Hepatocyte (in vitro differentiated cells): Measurements from ENCODE around the gene BCL2. TPM values are rescaled to one million over a fixed set of nuclear protein-coding genes. Genes with fewer than 3 reads are reported as not detected.

Source experiments
- DNase-seq: peaks from one replicate; pipeline ENCODE4 v3.0.0-alpha.2; 2016; ENCODE audit warnings: low spot score
- H2AFZ ChIP-seq: fragments of 200-600 bp; sonication (generic); 2 replicates; pipeline ENCODE4 v1.6.0; 2016; ENCODE audit warnings: antibody characterized with exemption, mild to moderate bottlenecking
- H3K27ac ChIP-seq: fragments of 200-600 bp; sonication (generic); 2 replicates; pipeline ENCODE4 v1.5.1; 2016; ENCODE audit warnings: mild to moderate bottlenecking
- H3K27me3 ChIP-seq: fragments of 200-600 bp; sonication (generic); 2 replicates; pipeline ENCODE4 v1.6.1; 2016
- H3K36me3 ChIP-seq: fragments of 200-600 bp; sonication (generic); replicated peaks from 2 replicates; pipeline ENCODE4 v1.5.1; 2016; ENCODE audit warnings: low read depth; ENCODE audit not compliant: insufficient read depth
- H3K4me1 ChIP-seq: fragments of 200-600 bp; sonication (generic); 2 replicates; pipeline ENCODE4 v1.5.1; 2016; ENCODE audit warnings: mild to moderate bottlenecking, moderate library complexity; ENCODE audit not compliant: insufficient read depth
- H3K4me2 ChIP-seq: fragments of 200-600 bp; sonication (generic); 2 replicates; pipeline ENCODE4 v1.6.0; 2016
- H3K4me3 ChIP-seq: fragments of 200-600 bp; sonication (generic); 2 replicates; pipeline ENCODE4 v1.5.1; 2016; ENCODE audit warnings: mild to moderate bottlenecking
- H3K79me2 ChIP-seq: fragments of 200-600 bp; sonication (generic); 2 replicates; pipeline ENCODE4 v1.6.0; 2017; ENCODE audit warnings: mild to moderate bottlenecking
- H3K9me2 ChIP-seq: fragments of 200-600 bp; sonication (generic); replicated peaks from 2 replicates; pipeline ENCODE4 v1.6.0; 2017; ENCODE audit warnings: mild to moderate bottlenecking; ENCODE audit not compliant: insufficient read depth
- H3K9me3 ChIP-seq: fragments of 200-600 bp; sonication (generic); 2 replicates; pipeline ENCODE4 v1.5.1; 2016; ENCODE audit warnings: low read depth, mild to moderate bottlenecking
- H4K20me1 ChIP-seq: fragments of 200-600 bp; sonication (generic); 2 replicates; pipeline ENCODE4 v1.6.0; 2016; ENCODE audit warnings: mild to moderate bottlenecking; ENCODE audit not compliant: insufficient read depth, poor library complexity, severe bottlenecking
- EZH2 ChIP-seq: fragments of 200-600 bp; sonication (generic); IDR thresholded peaks from 2 replicates; pipeline ENCODE4 v1.6.1; 2016; ENCODE audit warnings: antibody characterized with exemption, mild to moderate bottlenecking, borderline replicate concordance
- EZH2phosphoT487 ChIP-seq: fragments of 200-600 bp; sonication (generic); IDR thresholded peaks from one replicate; pipeline ENCODE4 v1.6.1; 2018; ENCODE audit warnings: antibody characterized with exemption, mild to moderate bottlenecking, low read depth, moderate library complexity; ENCODE audit not compliant: unreplicated experiment, severe bottlenecking
- WGBS: methylation state at CpG from one replicate; pipeline ENCODE4 v1.1.6; 2016; ENCODE audit warnings: low lambda C conversion rate; ENCODE audit errors: missing lambda C conversion rate; 5-methylcytosine and 5-hydroxymethylcytosine counted together
- polyA plus RNA-seq: library from polyadenylated mRNA; unstranded; fragments of >200 nt; fragmentation: Nextera tagmentation; extraction: Ambion mirVana; gene quantifications from 2 replicates; pipeline ENCODE4 v1.2.1, GENCODE V29; 2016
- total RNA-seq: library from RNA; depleted of rRNA; stranded (reverse); fragments of >200 nt; gene quantifications from 2 replicates; pipeline ENCODE4 v1.2.3, GENCODE V29; 2014
- TF ChIP-seq, protein P1 (sequence below): fragments of 200-600 bp; sonication (generic); IDR thresholded peaks from 2 replicates; pipeline ENCODE4 v1.5.1; 2016; ENCODE audit warnings: antibody characterized with exemption, mild to moderate bottlenecking; ENCODE audit not compliant: poor library complexity

BCL2 gene
- total and polyA plus RNA-seq, 2 experiments from 2014 or later: 1.0 to 11.4 TPM

DNA sequence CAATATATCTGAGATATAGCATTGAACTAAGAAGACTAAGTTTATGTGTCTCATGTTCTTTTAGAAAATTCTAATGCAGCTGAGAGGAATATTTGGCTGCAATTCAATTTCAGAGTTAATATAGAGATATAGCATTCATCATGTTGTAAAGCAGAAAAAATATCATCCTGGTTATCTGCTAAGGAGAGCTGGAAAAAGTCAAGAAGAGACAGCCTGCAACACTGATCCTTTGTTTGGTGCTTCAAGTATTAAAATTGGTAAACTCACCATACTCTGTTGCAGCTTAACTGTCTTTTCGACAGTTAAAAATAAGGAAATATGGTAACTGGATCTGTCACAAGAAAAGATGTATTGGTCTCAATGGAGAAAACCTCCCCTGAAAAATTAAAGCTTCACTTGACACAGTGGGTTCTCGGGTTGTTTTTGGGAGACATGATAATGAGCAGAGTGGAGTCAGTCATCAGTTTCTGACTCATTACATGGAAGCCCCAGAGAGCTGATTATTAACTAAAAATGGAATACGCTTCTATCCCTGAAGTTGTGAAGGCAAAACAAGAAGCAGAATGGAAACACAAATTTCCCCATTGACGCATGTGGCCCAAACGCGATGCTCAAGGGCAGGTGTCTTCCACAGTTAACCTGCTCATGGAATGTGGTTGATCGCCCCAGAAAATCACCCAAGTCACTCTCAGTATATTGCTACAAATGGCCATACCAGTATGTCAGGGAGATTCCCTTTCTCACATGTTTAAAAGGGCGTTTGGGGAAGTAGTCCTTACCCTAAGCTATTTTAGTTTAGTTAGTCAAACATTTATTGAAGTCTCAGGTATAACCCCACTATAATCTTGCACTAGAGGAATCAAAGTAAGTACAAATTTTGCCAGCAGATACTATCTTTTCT lies 8.2 kb downstream of the BCL2 start:
- Histone ChIP-seq H3K36me3 (no peaks in the 10 kb centered on the region), H2AFZ (no peak overlapping the region), H3K79me2 (no peaks in the 10 kb centered on the region), H3K4me2 (no peak overlapping the region), H3K9me2 (no peaks in the 10 kb centered on the region), H3K4me1 (peaks cover 8% of the 10 kb centered on the region), H3K4me3 (no peak overlapping the region), H3K27ac (no peak overlapping the region), H4K20me1 (peaks cover 7% of the 10 kb centered on the region), H3K9me3 (no peaks in the 10 kb centered on the region), H3K27me3 (no peaks in the 10 kb centered on the region)
- DNase-seq: no peak
- 83% methylated on average over 8 of the region's 8 CpGs for WGBS
- TF ChIP-seq, protein P1, sequence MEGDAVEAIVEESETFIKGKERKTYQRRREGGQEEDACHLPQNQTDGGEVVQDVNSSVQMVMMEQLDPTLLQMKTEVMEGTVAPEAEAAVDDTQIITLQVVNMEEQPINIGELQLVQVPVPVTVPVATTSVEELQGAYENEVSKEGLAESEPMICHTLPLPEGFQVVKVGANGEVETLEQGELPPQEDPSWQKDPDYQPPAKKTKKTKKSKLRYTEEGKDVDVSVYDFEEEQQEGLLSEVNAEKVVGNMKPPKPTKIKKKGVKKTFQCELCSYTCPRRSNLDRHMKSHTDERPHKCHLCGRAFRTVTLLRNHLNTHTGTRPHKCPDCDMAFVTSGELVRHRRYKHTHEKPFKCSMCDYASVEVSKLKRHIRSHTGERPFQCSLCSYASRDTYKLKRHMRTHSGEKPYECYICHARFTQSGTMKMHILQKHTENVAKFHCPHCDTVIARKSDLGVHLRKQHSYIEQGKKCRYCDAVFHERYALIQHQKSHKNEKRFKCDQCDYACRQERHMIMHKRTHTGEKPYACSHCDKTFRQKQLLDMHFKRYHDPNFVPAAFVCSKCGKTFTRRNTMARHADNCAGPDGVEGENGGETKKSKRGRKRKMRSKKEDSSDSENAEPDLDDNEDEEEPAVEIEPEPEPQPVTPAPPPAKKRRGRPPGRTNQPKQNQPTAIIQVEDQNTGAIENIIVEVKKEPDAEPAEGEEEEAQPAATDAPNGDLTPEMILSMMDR: no peak
- no peak for TF ChIP-seq EZH2phosphoT487
- TF ChIP-seq EZH2: no peak

DNA sequence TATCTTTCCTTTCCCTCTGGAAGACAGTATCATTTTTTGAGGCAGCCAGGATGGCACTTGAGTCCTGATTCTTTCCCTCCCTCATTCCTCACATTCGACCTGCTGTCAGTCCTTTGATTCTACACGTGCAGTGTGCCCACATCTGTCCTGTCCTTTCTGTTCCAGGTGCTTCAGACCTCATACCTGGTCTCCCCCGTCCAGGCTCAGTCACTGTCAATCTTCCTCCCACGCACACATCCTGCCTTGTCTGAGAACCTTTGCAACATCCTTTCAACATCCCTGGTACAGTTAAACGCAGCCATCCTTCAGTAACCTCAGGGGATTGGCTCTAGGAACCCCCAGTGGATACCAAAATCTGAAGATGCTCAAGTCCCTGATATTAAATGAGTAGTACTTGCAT lies 10.1 kb downstream of the BCL2 start:
- TF ChIP-seq, protein P1: no peak
- TF ChIP-seq EZH2phosphoT487 (no peak), EZH2 (no peak)
- Histone ChIP-seq H3K4me2 (no peak overlapping the region), H3K9me3 (no peaks in the 10 kb centered on the region), H3K79me2 (no peaks in the 10 kb centered on the region), H3K36me3 (no peaks in the 10 kb centered on the region), H3K9me2 (no peaks in the 10 kb centered on the region), H3K27me3 (peaks cover 4% of the 10 kb centered on the region), H3K4me1 (peaks cover 8% of the 10 kb centered on the region), H2AFZ (no peak overlapping the region), H3K4me3 (no peak overlapping the region), H3K27ac (no peak overlapping the region), H4K20me1 (no peaks in the 10 kb centered on the region)
- 93% methylated on average over 5 of the region's 5 CpGs for WGBS
- DNase-seq: no peak

- Histone ChIP-seq H3K36me3 (no peaks in the 10 kb centered on the region), H3K4me3 (no peak overlapping the region), H2AFZ (no peak overlapping the region), H3K79me2 (no peaks in the 10 kb centered on the region), H3K4me2 (no peak overlapping the region), H3K4me1 (no peaks in the 10 kb centered on the region), H3K9me3 (no peaks in the 10 kb centered on the region), H3K27me3 (peaks cover 4% of the 10 kb centered on the region), H3K9me2 (no peaks in the 10 kb centered on the region), H3K27ac (no peak overlapping the region), H4K20me1 (no peaks in the 10 kb centered on the region)
- TF ChIP-seq EZH2phosphoT487 (no peak), EZH2 (no peak)
- TF ChIP-seq, protein P1: no peak
- DNase-seq: no peak
- WGBS: 64% methylated on average over 2 of the region's 2 CpGs
Measured at GRCh38 chr18:63307551-63308200, 11.9 kb downstream of the BCL2 start.
